ENCODE measurements around the gene KRTAP10-1.

DNA sequence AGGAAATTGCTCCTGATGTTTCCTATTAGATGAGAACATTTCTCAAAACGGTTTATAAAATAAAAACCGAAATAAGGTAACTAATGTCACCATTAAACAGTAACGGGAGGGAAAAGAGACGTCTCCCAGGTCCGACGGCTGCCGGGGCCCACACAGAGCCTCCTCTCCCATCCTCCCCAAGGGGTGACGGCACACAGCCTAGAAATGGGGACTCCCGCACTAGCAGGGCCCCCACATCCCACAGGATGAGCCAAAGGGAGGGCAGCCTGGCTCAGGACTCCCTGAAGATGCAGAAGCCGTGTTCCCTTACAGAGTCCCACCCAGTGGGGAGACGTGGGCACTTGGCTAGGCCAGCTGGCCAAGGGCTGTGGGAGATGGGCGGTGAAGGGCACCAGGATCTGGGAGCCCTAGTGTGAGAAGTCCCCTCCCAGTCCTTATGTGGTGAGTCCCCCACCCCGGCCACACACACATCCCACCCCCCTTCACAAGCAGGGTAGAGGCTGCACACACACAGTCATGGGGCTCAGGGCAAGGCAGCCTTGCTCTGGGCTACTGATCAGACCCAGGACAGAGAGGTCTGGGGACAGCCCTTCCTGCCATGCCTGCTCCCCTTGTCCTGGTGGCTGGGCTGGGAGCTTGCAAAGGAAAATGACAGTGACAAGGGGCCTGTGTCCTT lies 15.3 kb upstream of the KRTAP10-1 start:
- TF ChIP-seq GATA2 (IDR thresholded peaks at IDR 0.05; ENCODE audit: low read depth, low read length) (no peak), GATA3 (IDR thresholded peaks at IDR 0.05; ENCODE audit: low read depth, low read length) (no peak)
